CD4-positive, alpha-beta T cell treated with Interleukin-4 for 4 hours (primary cell): ENCODE measurements around the gene MFAP5.

ENCODE experiments used
- DNase-seq: peaks from one replicate; pipeline ENCODE4 v3.0.0-alpha.2; 2020

MFAP5 gene, protein sequence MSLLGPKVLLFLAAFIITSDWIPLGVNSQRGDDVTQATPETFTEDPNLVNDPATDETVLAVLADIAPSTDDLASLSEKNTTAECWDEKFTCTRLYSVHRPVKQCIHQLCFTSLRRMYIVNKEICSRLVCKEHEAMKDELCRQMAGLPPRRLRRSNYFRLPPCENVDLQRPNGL

DNA sequence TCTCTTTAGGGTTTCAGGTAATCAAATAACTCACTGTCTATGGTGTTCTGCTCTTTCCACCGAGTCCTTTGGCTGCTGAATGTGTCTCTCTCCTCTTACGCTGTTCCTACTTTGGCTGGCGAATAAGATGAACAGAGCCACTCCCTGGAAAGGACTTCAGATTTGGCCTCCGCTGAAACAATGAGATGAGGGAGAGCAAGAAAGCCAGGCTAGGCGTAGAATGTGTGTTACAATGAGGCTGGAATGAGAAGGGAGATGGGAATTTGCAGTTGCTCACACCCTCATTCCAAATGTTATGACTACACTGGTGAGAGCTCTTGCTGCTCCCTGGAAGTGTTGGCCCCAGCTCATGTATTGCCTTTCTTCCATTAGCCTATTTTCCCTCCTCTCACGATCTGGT, at the start of gene MFAP5:
TSS of gene MFAP5 (minus strand) at position 234 of the 400 bp plus-strand sequence. CDS start 722 bp downstream, outside the sequence.
- DNase-seq: no peak

DNA sequence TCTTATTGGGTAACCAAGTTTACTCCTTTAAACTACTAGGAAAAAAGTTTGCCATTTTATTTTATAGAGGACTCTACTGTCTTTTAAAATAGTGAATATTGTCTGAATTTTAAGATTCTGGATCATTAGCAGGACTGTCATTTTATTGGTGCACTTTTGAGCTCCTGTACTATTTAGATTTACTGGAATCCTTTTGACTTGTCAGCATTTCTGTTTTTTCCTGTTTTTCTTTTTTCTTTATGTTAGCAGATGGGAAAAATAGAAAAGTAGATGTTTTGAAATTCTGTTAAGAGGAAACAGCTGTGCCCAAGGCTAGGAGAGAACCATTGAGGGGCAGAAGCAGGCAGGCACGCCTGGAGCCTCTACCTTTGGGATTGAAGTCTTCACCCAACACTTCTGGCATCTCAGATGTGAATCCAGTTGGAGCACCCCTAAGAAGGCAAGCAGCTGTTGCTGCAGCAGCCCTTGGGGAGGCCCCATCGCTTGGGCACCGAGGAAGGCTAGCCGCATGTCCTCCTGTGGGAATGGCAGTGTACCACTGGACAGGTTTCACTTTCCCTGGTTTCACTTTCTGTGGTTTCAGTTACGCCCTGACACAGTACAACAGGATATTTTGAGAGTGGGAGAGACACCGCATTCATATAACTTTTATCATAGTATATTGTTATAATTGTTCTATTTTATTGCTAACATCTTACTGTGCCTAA, 46.7 kb upstream of the MFAP5 start:
- no peak for DNase-seq

DNA sequence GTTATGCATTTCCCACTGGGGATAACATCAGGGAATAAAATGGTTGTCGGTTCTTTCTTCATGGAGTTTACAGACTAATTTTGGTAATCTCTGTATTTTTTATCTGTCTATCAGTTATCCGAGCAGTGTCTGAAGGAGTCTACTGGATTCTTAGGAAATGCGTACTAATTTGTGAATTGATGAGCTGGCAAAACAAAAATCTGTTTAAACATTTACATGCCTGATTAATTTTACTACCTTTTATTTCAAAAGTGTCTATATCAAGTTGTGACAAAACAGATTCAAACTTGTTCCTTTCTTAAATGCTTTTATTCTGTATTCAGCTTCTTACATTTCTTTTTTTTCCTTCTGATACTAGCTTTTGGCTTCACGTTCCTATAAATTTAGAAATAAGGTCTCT, 39.5 kb upstream of the MFAP5 start:
- DNase-seq: no peak

DNA sequence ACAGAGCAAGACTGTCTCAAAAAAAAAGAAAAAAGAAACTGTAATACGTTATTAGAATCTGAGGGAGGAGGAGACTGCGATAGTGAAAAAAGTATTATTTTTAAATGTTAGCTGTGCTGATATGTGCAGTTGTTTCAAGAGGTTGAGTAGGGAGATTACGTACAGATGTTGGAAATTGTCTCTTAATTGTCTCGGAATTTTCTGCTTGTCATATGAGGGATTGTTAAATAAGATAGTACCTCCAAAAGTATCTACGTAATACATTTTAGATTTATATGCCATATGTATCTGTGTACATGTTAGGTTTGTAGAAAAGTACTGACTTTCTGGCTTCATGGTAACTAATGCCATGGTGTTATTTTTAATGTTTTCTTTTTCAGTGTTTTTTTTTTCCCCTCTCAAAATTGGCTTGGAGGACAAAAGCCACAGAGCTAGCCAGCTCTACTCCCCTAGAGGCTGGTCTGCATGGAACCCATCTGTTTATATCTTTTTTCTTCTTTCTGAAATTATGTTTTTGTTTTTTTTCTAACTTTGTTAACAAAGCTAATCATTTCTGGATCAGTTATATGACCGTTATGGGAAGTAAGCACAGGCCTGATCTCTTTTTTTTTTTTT, 38.5 kb upstream of the MFAP5 start:
- DNase-seq: no peak

DNA sequence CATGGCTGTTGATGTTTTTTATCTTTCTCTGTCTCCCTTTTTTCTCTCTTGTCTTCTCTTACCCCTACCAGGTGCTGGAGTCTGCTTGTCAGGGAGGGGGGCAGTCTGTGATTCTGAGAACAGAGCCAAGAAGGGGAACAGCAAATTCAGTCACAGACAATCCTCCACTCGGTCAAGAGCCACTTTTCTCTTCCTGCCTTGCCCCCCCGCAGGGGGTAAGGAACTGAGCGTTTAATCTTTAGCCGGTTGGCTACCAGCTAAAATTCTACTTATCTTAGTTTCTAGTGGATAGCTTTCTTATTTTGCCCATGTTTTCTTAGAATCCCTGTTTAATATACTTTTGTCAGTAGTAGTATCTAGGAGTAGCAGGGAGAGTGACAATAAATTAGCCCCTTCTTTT, 37.1 kb upstream of the MFAP5 start:
- no peak for DNase-seq

DNA sequence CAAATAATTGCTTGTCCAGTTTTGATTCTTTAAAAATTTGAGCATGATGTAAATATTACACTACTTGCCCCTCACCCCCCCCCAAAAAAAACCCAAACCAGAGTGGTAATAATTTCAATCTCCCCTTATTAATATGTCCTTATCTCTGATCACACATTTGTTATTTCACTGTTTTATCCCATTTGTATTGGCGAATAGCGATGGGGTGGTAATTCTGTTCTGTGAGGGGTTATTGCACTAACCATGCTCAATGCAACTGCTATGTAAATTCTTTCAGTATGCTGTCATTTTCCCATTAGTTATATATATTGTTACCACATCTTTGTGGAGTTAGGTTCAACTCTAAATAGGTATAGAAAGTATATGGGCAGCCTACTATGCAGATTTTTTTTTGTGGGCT, 36.3 kb upstream of the MFAP5 start:
- no peak for DNase-seq

DNA sequence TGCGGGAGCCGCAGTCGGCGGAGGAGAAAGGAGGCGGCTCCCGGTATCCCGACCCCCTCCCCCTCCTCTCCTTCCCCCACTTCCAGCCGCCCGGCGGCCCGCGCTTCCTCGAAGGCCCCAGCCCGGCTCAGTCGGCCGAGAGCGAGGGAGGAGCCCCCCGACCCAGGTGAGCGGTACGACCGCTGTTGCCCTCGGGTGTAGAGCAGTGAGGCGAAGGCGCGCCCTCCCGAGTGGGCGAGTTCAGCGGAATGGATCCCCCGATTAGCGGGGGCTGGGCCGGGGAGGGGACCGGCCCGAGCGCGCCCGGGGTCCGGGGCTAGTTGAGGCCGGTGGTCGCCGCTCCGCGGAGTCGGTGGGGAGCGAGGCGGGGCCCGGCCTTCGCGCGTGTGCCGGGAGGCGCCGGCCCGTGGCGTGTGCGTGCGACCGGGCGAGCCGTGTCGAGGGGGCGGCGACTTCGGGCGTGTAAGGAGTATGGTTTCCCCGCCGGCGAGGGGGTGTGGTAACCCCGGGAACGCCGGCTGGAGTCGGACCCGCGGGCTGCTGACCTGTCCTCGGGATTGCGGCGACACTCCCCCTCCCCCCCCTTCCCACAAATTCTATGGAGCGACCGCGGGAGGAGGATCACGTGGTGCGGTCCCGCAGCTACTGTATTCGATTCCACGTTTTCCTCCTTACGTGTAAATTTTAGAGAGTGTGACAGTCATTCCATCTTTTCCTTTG, 35.7 kb upstream of the MFAP5 start:
- peak; percentile 7 for DNase-seq

DNA sequence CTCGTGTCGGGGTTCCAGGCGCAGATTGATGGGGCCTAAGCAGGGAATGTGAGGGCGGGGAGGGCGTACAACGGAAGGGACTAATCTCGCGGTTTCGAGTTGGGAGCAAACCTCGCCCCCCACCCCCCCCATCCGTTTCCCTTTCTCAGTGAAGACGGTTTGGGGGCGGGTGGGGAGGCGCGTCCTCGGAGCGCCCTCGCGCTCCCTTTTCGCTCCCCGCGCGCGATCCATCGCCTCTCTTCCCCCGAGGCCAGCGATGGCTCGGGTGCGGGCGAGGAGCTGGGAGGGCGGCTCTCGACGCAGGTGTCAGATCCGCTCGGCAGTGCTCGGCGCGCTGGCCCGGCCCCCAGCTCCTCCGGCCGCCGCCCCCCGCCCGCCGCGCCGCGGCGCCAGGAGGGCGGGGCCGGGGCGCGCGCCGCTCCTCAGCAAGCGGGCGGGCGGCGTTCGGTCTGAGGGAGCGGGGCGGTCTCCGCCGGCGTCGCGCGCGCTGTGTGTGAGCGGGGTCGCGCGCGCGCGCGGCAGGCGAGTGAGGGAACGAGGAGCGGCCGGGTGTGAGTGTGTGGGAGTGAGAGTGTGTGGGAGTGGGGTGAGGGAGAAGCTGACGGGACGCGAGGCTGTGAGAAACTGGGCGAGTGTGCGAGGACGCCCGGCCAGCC, 35.0 kb upstream of the MFAP5 start, which contains the start of gene RIMKLB:
TSS of gene RIMKLB (plus strand) at position 516 of the 656 bp plus-strand sequence. CDS start 15,876 bp downstream, outside the sequence.
- DNase-seq: peak; percentile 76

DNA sequence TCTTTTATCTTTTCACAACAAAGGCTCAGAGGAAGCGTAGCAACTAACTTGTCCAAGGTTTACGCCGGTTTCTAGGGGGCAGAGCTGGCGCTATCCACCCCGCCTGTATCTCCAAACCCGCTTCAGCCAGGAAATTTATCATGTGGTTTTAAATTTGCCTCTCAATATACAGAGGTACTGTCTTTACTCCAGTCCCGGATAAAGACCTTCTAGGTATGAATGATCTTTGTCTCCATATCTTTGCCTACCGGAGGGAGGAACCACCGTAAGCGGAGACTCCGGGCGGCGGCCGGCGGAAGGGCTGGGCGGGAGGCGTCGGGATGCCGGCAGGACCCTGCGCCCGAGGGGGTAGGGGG, 34.5 kb upstream of the MFAP5 start:
- DNase-seq: peak; percentile 34

DNA sequence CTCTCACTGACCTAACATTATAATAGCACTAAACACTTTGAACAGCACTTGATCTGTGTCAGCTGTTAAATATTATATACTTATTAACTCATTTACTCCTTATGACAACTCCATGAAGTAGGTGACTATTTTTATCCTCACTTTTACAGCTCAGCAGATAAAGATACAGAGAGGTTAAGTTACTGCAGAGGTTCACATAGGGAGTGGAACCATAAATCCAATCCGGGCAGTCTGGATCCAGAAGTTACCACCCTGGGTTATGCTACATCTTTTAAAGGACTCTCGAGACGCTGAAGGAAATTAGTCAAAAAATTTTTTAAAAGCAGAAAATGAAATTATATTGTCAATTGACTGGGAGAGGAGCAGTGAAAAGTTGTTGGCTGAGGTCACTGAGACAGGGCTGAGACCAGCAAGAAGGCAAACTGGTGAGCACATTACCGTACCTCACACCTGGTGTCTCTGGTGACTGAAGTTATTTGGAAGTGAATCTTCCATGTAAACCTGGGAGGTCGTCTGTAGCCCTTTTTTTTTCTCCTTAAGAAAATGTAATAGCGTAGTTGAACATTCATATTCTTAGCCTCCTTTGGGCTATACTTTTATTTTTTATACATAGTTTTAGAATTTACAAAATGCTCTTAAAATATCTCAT, 33.9 kb upstream of the MFAP5 start:
- no peak for DNase-seq

DNA sequence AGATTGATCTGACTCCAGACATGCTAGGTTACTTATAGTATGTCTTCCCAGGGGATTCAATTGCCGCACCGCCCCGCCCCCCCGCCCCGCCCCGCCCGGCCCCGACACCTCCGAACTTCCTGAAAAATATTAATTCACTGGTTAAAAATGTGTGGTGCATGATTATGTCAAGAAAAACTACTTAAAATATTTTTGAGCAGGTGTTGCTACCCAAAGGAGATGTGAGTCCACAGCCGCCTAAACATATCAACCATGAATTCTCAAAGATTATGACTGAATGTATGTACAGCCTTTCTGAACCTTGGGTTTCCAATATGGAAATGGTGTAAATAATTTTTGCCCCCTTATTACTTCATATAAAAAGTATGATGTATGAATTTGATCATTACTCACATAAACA, 32.5 kb upstream of the MFAP5 start:
- no peak for DNase-seq

DNA sequence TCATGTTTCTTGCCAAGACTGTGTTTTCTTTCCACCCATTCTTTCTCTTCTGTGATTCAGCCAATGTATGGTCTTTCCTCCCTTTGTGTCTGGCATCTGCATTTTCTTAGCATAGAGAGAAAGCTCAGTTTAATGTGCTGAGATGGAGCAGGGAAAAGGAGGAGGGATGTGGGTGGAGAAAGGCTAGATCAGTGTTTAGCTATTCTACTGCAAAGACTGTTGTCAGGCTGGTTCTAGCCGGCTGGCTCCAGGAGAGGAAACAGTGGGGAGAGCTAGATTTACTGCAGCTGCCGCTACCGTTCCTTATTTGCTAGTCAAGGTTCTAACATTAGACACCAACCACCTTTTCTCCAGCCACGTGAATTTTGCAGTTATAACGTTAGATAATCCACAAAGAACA, 29.9 kb upstream of the MFAP5 start:
- DNase-seq: no peak

DNA sequence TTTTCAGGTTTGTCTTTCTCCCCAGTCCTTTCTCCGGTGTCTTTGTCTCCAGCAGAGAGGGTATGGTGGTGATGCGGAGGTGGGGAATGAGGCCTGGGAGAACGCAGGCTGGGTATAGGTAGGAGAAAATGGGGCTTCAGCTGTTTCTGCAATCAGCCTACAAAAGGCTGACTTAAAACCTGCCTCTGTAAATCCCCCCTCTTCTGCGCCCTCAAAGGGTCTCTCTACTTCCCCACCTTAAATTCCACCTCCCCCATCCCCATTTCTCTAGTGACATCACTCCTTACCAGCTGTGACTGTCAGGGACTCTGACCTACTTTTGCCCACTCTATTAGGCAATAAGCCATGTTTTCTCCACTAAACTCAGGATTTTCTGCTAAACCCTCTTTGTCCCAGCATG, 27.1 kb upstream of the MFAP5 start:
- DNase-seq: no peak

DNA sequence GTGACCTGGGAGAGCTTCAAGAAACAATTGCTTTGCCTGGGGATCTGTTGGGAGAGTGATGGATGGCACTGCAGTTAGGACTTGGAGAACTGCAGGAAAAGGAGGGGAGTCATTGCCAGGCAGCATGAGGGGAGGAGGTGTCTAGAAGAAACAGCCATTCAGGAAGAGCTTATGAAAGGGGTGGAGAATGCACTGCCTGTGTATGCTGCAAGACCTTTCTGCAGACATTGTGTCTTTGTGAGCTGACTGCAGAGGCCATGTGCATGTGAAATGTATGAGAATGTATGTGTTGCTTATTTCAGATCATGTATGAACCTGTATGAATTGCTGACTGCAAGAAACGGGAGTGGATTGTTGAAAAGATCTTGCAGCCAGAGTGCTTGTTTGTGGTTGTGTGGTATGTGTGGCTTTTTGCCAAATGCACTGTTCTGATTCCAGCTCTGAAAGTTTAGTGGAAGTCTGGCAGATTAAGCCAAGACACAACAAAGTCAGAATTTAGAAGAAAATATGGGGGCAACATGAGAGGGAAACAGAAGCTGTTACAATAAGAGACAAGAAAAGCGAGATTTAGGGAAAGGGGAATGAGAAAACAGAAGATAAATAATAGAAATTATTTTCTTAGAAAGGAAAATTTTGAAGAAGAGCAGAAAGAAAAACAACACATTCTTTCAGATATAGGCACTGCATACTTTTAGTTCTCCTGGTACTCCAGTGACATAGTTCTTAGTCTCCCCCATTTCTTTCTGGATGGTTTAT, 25.4 kb upstream of the MFAP5 start:
- no peak for DNase-seq

DNA sequence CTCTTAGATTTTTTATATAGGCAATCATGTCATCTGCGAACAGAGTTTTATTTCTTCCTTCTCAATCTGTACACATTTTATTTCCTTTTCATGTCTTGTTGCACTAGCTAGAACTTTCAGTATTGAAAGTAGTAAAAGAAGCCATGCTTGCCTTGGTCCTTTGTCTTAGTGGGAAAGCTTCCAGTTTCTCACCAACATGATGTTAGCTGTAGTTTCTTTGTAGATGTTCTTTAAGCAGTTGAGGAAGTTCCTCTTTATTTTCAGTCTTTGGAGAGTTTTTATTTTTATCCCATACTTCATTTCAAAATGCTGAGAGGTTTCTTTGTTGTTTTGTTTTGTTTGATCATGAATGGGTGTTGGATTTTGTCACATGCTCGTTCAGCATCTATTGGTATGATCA, 22.4 kb upstream of the MFAP5 start:
- DNase-seq: no peak

DNA sequence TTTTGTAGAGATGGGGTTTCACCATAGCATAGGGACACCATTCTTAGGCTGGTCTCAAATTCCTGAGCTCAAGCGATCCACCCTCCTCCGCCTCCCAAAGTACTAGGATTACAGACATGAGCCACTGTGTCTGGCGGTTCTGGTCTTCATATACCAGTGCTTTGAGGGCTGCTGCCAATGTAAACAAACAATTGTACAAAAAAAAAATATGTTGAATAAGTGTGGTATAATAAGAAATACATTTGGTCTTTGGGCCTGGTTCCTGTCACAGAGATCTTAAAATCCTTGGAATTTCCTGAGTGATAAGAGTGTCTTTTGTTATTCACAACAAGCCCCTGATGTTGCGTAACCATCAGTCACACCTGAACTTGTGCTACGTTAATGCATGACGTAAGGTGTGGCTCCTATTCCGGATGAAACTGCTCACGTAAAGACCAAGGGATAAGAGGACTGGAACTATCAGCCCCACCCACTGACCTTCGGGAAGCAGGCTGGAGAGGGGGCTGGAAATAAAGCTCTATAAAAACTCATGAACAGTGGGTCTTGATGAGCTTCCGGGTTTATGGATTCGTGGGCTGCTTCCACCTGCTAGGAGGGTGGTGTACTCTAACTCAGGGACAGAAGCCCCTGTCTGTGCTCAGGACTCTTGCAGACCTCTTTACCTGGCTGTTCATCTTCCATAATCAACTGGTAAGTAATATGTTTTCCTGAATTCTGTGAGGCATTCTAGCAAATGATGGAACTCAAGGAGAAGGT, 18.7 kb upstream of the MFAP5 start:
- no peak for DNase-seq

DNA sequence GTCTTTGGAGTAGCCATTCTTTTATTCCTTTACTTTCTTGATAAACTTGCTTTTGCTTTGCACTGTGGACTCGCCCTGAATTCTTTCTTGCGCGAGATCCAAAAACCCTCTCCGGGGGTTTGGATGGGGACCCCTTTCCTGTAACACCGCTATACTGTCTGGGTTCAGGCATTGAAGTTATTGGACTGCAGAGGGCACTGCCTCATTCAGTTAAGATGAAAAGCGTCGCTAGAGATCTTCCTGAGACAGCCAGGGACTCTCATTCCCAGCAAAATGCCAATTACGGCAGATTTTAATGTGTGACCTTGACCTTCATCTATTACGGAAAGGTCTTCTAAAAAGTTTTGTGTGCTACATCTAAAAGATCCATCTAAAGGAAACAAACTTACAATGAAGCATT, 17.9 kb upstream of the MFAP5 start:
- DNase-seq: no peak

DNA sequence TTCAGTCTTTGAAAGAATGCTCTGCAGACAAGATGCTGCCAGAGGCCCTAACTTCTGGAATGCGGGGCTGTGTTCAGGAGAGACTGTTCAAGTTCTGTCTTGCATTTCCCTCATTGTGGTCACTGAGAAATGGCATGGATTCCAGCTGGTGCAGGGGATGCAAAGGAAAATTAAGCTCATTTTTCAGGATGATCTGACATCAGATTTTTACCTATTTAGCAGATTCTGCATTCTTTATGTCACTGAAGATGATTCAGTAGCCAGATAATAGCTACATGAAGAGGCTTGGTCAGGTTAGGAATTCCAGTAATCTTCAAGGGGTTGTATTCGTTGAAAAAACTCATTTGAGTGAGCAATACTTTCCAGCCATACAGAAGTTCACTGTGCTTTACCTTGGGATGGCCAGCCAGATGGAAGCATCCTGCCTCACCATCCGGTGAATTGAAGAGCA, 16.1 kb upstream of the MFAP5 start:
- DNase-seq: no peak

DNA sequence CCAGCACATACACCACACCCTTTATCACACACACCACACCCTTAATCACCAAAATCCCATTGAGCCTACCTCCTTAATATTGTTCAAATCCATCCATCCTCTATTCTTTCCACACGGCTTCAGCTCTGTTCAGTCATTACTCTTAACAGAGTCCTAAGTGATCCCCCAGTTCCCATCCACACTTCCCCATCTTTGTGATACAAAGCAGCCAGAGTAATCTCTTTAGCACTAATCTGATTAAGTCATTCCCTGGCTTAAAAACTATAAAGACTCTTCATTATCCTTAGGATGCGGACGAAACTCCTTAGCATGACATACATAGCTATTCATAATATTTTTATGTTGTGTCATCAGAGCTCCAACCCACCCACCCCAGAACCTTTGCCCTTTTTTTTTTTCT, 14.7 kb upstream of the MFAP5 start:
- no peak for DNase-seq

DNA sequence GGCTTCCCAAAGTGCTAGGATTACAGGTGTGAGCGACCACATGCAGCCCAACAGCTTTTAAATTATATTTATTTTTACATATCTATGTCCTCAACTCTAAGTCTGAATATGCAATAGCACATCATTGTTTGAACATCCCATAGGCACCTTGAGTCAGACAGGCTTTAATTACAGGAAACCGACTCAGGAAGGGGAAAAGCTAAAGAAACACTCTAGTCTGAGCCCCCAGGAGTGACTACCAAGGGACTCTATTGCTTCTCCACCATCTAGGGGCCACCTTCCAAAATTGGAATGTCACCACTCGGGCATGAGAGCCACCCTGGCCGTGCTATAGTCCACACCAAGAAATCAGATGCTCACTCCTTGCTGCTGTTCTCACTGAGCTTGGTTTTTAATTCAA, 14.0 kb upstream of the MFAP5 start:
- DNase-seq: no peak

DNA sequence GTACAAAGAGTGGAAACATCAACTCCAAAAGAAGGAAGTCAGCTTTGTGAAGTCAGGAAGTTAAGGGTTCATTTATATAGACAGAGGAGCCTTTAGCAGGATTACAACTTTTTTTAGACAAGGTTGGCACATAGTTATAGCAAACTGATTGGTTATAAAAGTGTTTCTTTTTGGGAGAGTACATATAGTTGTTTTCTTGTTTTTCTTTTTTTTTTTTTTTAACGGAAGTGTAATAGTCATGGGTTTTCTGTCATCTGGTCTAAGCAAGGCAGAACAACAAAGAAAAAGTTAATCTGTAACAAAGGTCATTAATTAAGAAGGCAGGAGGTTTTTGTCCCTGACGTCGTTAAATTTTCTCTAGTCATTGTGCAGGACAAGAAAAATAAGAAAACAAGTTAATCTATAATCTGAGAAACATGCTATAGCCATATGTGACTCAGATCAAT, 13.0 kb upstream of the MFAP5 start:
- DNase-seq: no peak
